ENCODE results near the gene MND1.

The MND1 gene

DNA sequence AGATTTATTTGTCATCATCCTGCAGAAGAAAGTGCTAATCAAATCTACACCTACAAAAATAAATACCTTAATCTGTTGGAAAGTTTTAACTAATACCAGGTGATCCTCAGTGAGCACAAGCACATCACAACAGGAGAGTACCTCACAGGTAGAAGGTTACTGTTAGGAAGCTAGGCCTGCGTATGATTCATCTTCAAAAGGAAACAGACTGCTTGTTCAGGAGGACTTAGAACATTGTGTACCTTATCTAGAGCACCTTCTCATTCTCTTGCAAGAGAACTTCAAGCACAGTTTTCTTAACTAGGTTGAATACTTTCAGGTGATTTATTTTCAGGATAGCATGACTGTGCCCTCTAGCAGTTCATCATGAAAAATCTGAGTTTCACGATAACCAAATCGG lies 54.2 kb downstream of the MND1 start:
- no peak overlapping the region for H3K4me3 ChIP-seq (ENCODE audit: low read depth, low read length)
- TF ChIP-seq CTCF (IDR thresholded peaks at IDR 0.05; ENCODE audit: insufficient read depth, low read depth, low read length, missing control alignments), result no peak
- no peak for DNase-seq (ENCODE audit: low read depth)

DNA sequence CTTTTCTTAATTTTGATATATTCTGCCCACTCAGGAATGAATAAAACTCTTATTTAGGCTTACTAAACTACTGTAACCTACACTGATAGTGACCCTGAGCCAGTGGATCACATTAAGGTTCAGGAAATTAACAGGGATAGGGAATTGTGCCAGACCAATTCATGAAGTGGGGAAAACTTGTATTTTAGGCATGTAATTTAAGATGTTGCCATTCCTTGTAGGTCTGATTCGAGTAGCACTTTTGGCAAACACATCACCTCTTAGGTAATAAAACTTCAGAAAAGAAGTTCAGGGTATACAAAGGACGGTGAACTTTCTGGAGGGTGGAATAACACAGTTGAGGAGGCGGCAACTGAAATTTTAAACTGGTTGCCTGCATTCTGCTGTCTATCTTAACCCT lies 54.9 kb downstream of the MND1 start:
- no peak overlapping the region for H3K4me3 ChIP-seq (ENCODE audit: low read depth, low read length)
- no peak for DNase-seq (ENCODE audit: low read depth)
- TF ChIP-seq CTCF (IDR thresholded peaks at IDR 0.05; ENCODE audit: insufficient read depth, low read depth, low read length, missing control alignments), result no peak

DNA sequence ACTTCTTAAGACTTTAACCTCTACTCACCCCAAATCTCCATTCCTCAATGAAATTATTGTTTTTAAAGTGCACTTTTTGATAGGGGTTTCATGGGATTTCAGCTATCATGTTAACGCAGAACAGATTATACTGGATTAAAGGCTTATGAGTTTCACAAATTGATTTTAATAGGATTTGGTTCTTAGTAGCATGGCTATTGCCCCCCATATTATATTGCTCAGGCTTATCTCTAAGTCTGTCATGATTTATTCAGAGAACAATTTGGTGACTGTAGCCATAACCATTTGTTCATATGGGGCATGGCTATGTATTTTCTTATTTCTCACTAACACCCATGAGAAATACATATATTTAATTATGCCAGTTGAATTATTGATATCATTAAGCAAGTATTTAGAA lies 57.0 kb downstream of the MND1 start:
- TF ChIP-seq CTCF (IDR thresholded peaks at IDR 0.05; ENCODE audit: insufficient read depth, low read depth, low read length, missing control alignments), result no peak

GRCh38 chr4:153402366-153402765 lies 57.9 kb downstream of the MND1 start:
- no peak overlapping the region for H3K4me3 ChIP-seq (ENCODE audit: low read depth, low read length)
- no peak for TF ChIP-seq CTCF (IDR thresholded peaks at IDR 0.05; ENCODE audit: insufficient read depth, low read depth, low read length, missing control alignments)
- no peak for DNase-seq (ENCODE audit: low read depth)

More for the DNA sequence above, 57.0 kb downstream of the MND1 start:
- DNase-seq (ENCODE audit: low read depth), result no peak
- no peak overlapping the region for H3K4me3 ChIP-seq (ENCODE audit: low read depth, low read length)

DNA sequence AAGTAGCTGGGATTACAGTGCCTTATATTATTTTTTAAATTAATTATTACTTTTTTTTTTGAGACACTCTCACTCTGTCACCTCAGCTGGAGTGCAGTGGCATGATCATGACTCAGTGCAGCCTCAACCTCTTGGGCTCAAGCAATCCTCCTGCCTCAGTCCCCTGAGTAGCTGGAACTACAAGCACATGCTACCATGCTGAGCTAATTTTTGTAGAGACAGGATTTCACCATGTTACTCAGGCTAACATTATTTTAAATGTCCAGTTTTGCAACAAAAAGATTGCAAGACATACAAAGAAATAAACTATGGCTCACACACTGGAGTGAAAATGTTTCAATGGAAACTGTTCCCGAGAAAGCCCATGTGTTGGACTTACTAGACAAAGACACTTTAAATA lies 59.2 kb downstream of the MND1 start:
- no peak overlapping the region for H3K4me3 ChIP-seq (ENCODE audit: low read depth, low read length)
- no peak for TF ChIP-seq CTCF (IDR thresholded peaks at IDR 0.05; ENCODE audit: insufficient read depth, low read depth, low read length, missing control alignments)
- DNase-seq (ENCODE audit: low read depth), result no peak

DNA sequence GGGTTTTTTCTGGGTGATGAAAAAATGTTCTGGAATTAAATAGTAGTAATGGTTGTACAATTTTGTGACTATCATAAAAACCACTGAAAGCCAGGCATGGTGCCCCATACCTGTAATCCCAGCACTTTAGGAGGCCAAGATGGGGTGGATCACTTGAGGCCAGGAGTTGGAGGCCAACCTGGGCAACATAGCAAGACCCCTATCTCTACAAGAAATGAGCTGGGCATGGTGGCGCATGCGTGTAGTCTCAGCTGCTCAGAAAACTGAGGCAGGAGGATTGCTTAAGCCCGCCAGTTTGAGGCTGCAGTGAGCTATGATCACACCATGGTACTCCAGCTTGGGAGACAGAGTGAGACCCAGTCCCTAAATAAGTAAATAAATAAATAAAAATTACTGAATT lies 63.4 kb downstream of the MND1 start:
- no peak overlapping the region for H3K4me3 ChIP-seq (ENCODE audit: low read depth, low read length)
- DNase-seq (ENCODE audit: low read depth), result no peak
- TF ChIP-seq CTCF (IDR thresholded peaks at IDR 0.05; ENCODE audit: insufficient read depth, low read depth, low read length, missing control alignments), result no peak

- no peak for DNase-seq (ENCODE audit: low read depth)
- H3K4me3 ChIP-seq (ENCODE audit: low read depth, low read length), result no peak overlapping the region
- no peak for TF ChIP-seq CTCF (IDR thresholded peaks at IDR 0.05; ENCODE audit: insufficient read depth, low read depth, low read length, missing control alignments)
Observed at GRCh38 chr4:153408932-153409331, 64.4 kb downstream of the MND1 start.

Data from GM12865 (cell line).